Measurements from ENCODE around the gene SETX. TPM values are rescaled to one million over a fixed set of nuclear protein-coding genes. Genes with fewer than 3 reads are reported as not detected.
A peak's percentile ranks its signal among the peaks of the same experiment; 100 is the strongest.

Gene SETX
- total RNA-seq, 2 donors from 2014 or later = 51.8 to 69.0 TPM

DNA sequence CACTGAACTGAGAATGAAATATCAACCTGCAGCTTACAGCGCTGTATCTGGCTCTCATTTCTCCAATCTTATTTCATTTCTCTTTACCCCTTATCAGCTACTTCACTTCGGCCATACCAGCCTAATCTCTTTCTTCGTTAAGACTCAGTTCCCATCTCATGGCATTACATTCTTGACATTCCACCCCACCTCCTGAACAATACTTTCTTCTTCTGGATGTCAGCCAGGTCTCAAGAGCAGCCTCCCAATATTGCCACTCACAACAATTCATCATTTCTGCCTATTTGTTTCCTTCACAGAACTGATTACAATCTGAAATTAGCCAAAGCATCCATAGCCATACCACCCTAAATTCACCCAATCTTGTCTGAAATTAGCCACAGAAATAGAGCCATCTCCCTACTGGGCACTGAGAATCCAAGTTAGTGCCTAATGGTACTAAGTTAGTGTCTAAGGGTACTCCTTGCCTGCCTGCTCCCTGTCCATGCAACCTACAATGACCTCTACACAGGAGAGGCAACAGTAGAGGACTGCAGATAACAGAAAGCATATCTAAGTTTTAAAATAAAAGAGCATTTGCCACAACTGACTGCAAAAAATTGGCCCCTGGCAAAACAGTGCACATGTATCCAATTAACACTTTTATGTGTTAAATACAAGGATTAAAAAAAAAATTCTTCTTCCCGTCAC lies 35.2 kb downstream of the SETX start:
- Histone ChIP-seq H3K36me3 (no peaks in the 10 kb centered on the region), H3K27ac (no peak overlapping the region), H3K9me3 (no peaks in the 10 kb centered on the region), H3K27me3 (replicated peaks; ENCODE audit: insufficient read depth) (no peaks in the 10 kb centered on the region), H3K4me1 (replicated peaks) (no peaks in the 10 kb centered on the region), H3K4me3 (no peak overlapping the region)
- intact Hi-C loops (cut with DNase I) = no loop called here
- TF ChIP-seq POLR2A (IDR thresholded peaks at IDR 0.05) = no peak
- no peak for TF ChIP-seq POLR2AphosphoS5 (IDR thresholded peaks at IDR 0.05)
- TF ChIP-seq, protein P1, sequence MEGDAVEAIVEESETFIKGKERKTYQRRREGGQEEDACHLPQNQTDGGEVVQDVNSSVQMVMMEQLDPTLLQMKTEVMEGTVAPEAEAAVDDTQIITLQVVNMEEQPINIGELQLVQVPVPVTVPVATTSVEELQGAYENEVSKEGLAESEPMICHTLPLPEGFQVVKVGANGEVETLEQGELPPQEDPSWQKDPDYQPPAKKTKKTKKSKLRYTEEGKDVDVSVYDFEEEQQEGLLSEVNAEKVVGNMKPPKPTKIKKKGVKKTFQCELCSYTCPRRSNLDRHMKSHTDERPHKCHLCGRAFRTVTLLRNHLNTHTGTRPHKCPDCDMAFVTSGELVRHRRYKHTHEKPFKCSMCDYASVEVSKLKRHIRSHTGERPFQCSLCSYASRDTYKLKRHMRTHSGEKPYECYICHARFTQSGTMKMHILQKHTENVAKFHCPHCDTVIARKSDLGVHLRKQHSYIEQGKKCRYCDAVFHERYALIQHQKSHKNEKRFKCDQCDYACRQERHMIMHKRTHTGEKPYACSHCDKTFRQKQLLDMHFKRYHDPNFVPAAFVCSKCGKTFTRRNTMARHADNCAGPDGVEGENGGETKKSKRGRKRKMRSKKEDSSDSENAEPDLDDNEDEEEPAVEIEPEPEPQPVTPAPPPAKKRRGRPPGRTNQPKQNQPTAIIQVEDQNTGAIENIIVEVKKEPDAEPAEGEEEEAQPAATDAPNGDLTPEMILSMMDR (IDR thresholded peaks at IDR 0.05) = no peak
- DNase-seq (ENCODE audit: low spot score) = no peak
- 62% methylated on average over 4 of the region's 4 CpGs for WGBS

DNA sequence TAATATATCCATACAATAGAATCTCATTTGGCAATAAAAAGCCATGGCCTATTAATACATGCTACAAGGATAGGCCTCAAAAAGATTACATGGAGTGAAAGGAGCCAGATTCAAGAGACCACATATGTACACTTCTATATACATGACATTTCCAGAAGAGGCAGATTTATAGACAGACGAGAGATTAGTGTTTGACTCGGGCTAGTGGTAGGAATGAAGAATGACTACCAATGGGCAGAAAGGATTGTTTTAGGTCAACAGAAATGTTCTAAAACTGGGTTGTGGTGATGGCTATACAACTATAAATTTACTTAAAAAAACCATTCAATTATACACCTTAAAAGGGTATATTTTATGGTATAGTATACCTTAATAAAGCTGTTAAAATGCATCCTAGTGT lies 41.9 kb downstream of the SETX start:
- H3K9me3 ChIP-seq = no peaks in the 10 kb centered on the region
- no peaks in the 10 kb centered on the region for H3K27me3 ChIP-seq (replicated peaks; ENCODE audit: insufficient read depth)
- H3K4me3 ChIP-seq = no peak overlapping the region
- no peaks in the 10 kb centered on the region for H3K36me3 ChIP-seq
- intact Hi-C loops (cut with DNase I) = no loop called here
- H3K27ac ChIP-seq = no peak overlapping the region
- no peak for DNase-seq (ENCODE audit: low spot score)
- WGBS = 83% methylated on average over 2 of the region's 2 CpGs
- H3K4me1 ChIP-seq (replicated peaks) = peaks cover 3% of the 10 kb centered on the region
- TF ChIP-seq, protein P1 (IDR thresholded peaks at IDR 0.05) = no peak
- no peak for TF ChIP-seq POLR2AphosphoS5 (IDR thresholded peaks at IDR 0.05)

DNA sequence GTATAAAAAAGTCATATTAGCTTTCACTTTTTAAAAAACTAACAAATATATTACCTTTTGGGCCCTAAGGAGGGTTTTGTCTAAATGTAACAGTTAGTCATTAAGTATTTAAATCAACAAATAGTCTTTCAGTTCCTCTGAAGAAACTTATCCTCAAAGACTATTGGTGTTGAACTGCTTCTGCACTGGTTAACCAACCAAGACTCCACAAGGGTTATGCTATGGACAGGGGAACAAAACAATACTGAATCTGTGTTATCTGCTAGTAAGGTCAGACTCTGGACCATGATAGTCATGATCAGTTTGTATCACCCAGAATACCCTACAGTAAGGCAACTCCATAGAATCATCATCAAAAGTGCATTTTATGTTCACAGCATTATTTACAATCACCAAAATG lies 42.4 kb downstream of the SETX start:
- intact Hi-C loops (cut with DNase I) = no loop called here
- Histone ChIP-seq H3K4me3 (no peak overlapping the region), H3K4me1 (replicated peaks) (peaks cover 3% of the 10 kb centered on the region), H3K36me3 (no peaks in the 10 kb centered on the region), H3K27me3 (replicated peaks; ENCODE audit: insufficient read depth) (no peaks in the 10 kb centered on the region), H3K27ac (no peak overlapping the region), H3K9me3 (no peaks in the 10 kb centered on the region)
- TF ChIP-seq, protein P1 (IDR thresholded peaks at IDR 0.05) = no peak
- TF ChIP-seq POLR2A (IDR thresholded peaks at IDR 0.05) (no peak), POLR2AphosphoS5 (IDR thresholded peaks at IDR 0.05) (no peak)
- DNase-seq (ENCODE audit: low spot score) = no peak

DNA sequence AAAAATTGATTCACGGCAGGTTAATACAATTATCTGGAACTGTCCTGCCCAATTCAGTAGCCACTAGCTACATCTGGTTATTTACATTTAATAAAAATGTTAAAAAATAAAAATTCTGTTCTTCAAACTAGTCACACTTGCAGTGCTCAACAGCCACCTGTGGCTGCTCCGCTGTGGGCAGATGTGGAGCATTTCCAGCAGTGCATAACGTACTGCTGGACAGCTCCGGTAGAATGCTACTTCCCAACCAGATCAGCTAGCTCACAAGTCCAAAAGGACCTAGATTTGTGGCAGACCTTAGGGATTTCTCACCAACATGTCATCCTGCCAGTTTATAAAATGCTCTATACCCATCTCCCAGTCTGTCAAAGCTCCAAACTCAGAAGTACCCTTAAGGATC lies 42.8 kb downstream of the SETX start:
- WGBS = 83% methylated on average over 4 of the region's 4 CpGs
- Histone ChIP-seq H3K27ac (no peak overlapping the region), H3K27me3 (replicated peaks; ENCODE audit: insufficient read depth) (no peaks in the 10 kb centered on the region), H3K4me3 (no peak overlapping the region), H3K36me3 (no peaks in the 10 kb centered on the region), H3K9me3 (no peaks in the 10 kb centered on the region), H3K4me1 (replicated peaks) (peaks cover 3% of the 10 kb centered on the region)
- intact Hi-C loops (cut with DNase I) = no loop called here
- TF ChIP-seq POLR2AphosphoS5 (IDR thresholded peaks at IDR 0.05) (no peak), POLR2A (IDR thresholded peaks at IDR 0.05) (no peak)
- TF ChIP-seq, protein P1 (IDR thresholded peaks at IDR 0.05) = no peak
- DNase-seq (ENCODE audit: low spot score) = no peak

DNA sequence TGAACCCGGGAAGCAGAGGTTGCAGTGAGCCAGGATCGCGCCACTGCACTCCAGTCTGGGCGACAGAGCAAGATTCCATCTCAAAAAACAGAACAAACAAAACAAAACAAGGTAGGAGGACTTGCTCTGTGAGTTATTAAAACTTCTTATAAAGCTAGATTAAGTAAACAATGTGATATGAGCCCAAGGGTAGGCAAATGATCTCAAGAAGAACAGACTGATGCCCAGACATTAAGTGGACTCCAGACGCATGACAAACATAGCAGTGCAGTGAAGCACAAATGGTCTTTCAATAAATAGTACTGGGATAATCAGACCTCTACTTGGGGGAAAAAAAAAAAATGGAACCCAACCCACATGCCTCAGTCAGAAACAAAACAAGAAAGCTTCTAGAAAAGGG lies 45.7 kb downstream of the SETX start:
- Histone ChIP-seq H3K27ac (no peak overlapping the region), H3K36me3 (no peaks in the 10 kb centered on the region), H3K27me3 (replicated peaks; ENCODE audit: insufficient read depth) (no peaks in the 10 kb centered on the region), H3K4me3 (no peak overlapping the region), H3K9me3 (no peaks in the 10 kb centered on the region), H3K4me1 (replicated peaks) (peaks cover 3% of the 10 kb centered on the region)
- peak; percentile 25 for DNase-seq (ENCODE audit: low spot score)
- TF ChIP-seq, protein P1 (IDR thresholded peaks at IDR 0.05) = no peak
- TF ChIP-seq POLR2A (IDR thresholded peaks at IDR 0.05) (no peak), POLR2AphosphoS5 (IDR thresholded peaks at IDR 0.05) (peak; percentile 81)
- 35% methylated on average over 5 of the region's 5 CpGs for WGBS
- intact Hi-C loops (cut with DNase I) = no loop called here

Measured in prostate gland (tissue), 2 donors.